Measurements from ENCODE around the gene FCRL4. TPM values are rescaled to one million over a fixed set of nuclear protein-coding genes. Genes with fewer than 3 reads are reported as not detected.

Gene FCRL4
- total RNA-seq, 1 experiment from 2014 or later, result not detected

- no peaks in the 10 kb centered on the region for H3K36me3 ChIP-seq (ENCODE audit: control insufficient read depth, insufficient read depth, low read length)
- TF ChIP-seq CTCF (IDR thresholded peaks at IDR 0.05; ENCODE audit: insufficient read depth in 1 of 2, low read depth in 1 of 2, low read length in 1 of 2, severe bottlenecking in 1 of 2, unreplicated experiment in 1 of 2), result no peak
- no peak overlapping the region for H3K27ac Mint-ChIP-seq (ENCODE audit: unreplicated experiment)
- H3K4me3 Mint-ChIP-seq (ENCODE audit: unreplicated experiment), result no peak overlapping the region
- no peaks in the 10 kb centered on the region for H3K4me1 ChIP-seq
- DNase-seq, result no peak
- intact Hi-C loops (cut with micrococcal nuclease; ENCODE audit: unreplicated experiment), result no loop called here
- no peaks in the 10 kb centered on the region for H3K36me3 Mint-ChIP-seq (ENCODE audit: insufficient read depth, unreplicated experiment)
- CTCF ChIA-PET, result no interaction called here
- no peaks in the 10 kb centered on the region for H3K4me1 Mint-ChIP-seq (ENCODE audit: low read depth, unreplicated experiment)
- H3K27me3 Mint-ChIP-seq (ENCODE audit: insufficient read depth, unreplicated experiment), result peaks cover 8% of the 10 kb centered on the region
- no peak overlapping the region for H3K4me3 ChIP-seq (ENCODE audit: low read depth, low read length)
- no peaks in the 10 kb centered on the region for H3K27me3 ChIP-seq (replicated peaks; ENCODE audit: control insufficient read depth, insufficient read depth, low read length)
- no TSS peak for BruUV-seq (replicated peaks)
- POLR2A ChIA-PET, result no interaction called here
- no peaks in the 10 kb centered on the region for H3K9me3 Mint-ChIP-seq (ENCODE audit: unreplicated experiment)
- H3K9me3 ChIP-seq, result no peaks in the 10 kb centered on the region
Observed at GRCh38 chr1:157624471-157624870, 26.6 kb upstream of the FCRL4 start.

GRCh38 chr1:157622471-157622870 lies 24.6 kb upstream of the FCRL4 start:
- POLR2A ChIA-PET, result no interaction called here
- intact Hi-C loops (cut with micrococcal nuclease; ENCODE audit: unreplicated experiment), result no loop called here
- no peaks in the 10 kb centered on the region for H3K27me3 ChIP-seq (replicated peaks; ENCODE audit: control insufficient read depth, insufficient read depth, low read length)
- no TSS peak for BruUV-seq (replicated peaks)
- Mint-ChIP-seq H3K36me3 (ENCODE audit: insufficient read depth, unreplicated experiment) (no peaks in the 10 kb centered on the region), H3K27me3 (ENCODE audit: insufficient read depth, unreplicated experiment) (peaks cover 8% of the 10 kb centered on the region), H3K4me1 (ENCODE audit: low read depth, unreplicated experiment) (peaks cover 12% of the 10 kb centered on the region), H3K4me3 (ENCODE audit: unreplicated experiment) (no peak overlapping the region), H3K27ac (ENCODE audit: unreplicated experiment) (no peak overlapping the region), H3K9me3 (ENCODE audit: unreplicated experiment) (no peaks in the 10 kb centered on the region)
- DNase-seq, result no peak
- 0 out of 2 replicates have a peak, but pooled peaks cover 4% of the 10 kb centered on the region for H3K4me1 ChIP-seq
- H3K4me3 ChIP-seq (ENCODE audit: low read depth, low read length), result no peak overlapping the region
- no peak for TF ChIP-seq CTCF (IDR thresholded peaks at IDR 0.05; ENCODE audit: insufficient read depth in 1 of 2, low read depth in 1 of 2, low read length in 1 of 2, severe bottlenecking in 1 of 2, unreplicated experiment in 1 of 2)
- no peaks in the 10 kb centered on the region for H3K36me3 ChIP-seq (ENCODE audit: control insufficient read depth, insufficient read depth, low read length)
- CTCF ChIA-PET, result no interaction called here
- H3K9me3 ChIP-seq, result no peaks in the 10 kb centered on the region

- Mint-ChIP-seq H3K4me1 (ENCODE audit: low read depth, unreplicated experiment) (peaks cover 12% of the 10 kb centered on the region), H3K9me3 (ENCODE audit: unreplicated experiment) (no peaks in the 10 kb centered on the region)
- 0 out of 2 replicates have a peak, but pooled peaks cover 4% of the 10 kb centered on the region for H3K4me1 ChIP-seq
Observed at GRCh38 chr1:157618190-157618589, 20.3 kb upstream of the FCRL4 start.

More at GRCh38 chr1:157618190-157618589, 20.3 kb upstream of the FCRL4 start:
- Mint-ChIP-seq H3K27ac (ENCODE audit: unreplicated experiment) (no peak overlapping the region), H3K27me3 (ENCODE audit: insufficient read depth, unreplicated experiment) (peaks cover 6% of the 10 kb centered on the region), H3K36me3 (ENCODE audit: insufficient read depth, unreplicated experiment) (no peaks in the 10 kb centered on the region), H3K4me3 (ENCODE audit: unreplicated experiment) (no peak overlapping the region)
- no peaks in the 10 kb centered on the region for H3K27me3 ChIP-seq (replicated peaks; ENCODE audit: control insufficient read depth, insufficient read depth, low read length)
- ChIA-PET CTCF (no interaction called here), POLR2A (no interaction called here)
- intact Hi-C loops (cut with micrococcal nuclease; ENCODE audit: unreplicated experiment), result no loop called here
- no TSS peak for BruUV-seq (replicated peaks)
- no peaks in the 10 kb centered on the region for H3K9me3 ChIP-seq
- H3K36me3 ChIP-seq (ENCODE audit: control insufficient read depth, insufficient read depth, low read length), result no peaks in the 10 kb centered on the region
- no peak for TF ChIP-seq CTCF (IDR thresholded peaks at IDR 0.05; ENCODE audit: insufficient read depth in 1 of 2, low read depth in 1 of 2, low read length in 1 of 2, severe bottlenecking in 1 of 2, unreplicated experiment in 1 of 2)
- peak in 1 of 2 experiments; percentile 9 for DNase-seq
- H3K4me3 ChIP-seq (ENCODE audit: low read depth, low read length), result no peak overlapping the region
